HG03469 (cell line): ENCODE results near the gene GALNT2.

Experiments used
- ATAC-seq: cut with Tn5 transposase; IDR thresholded peaks from one replicate; pipeline ENCODE4 v1.9.1; 2021; ENCODE audit warnings: mild to moderate bottlenecking, moderate library complexity, moderate number of reproducible peaks; ENCODE audit not compliant: unreplicated experiment

Gene GALNT2

DNA sequence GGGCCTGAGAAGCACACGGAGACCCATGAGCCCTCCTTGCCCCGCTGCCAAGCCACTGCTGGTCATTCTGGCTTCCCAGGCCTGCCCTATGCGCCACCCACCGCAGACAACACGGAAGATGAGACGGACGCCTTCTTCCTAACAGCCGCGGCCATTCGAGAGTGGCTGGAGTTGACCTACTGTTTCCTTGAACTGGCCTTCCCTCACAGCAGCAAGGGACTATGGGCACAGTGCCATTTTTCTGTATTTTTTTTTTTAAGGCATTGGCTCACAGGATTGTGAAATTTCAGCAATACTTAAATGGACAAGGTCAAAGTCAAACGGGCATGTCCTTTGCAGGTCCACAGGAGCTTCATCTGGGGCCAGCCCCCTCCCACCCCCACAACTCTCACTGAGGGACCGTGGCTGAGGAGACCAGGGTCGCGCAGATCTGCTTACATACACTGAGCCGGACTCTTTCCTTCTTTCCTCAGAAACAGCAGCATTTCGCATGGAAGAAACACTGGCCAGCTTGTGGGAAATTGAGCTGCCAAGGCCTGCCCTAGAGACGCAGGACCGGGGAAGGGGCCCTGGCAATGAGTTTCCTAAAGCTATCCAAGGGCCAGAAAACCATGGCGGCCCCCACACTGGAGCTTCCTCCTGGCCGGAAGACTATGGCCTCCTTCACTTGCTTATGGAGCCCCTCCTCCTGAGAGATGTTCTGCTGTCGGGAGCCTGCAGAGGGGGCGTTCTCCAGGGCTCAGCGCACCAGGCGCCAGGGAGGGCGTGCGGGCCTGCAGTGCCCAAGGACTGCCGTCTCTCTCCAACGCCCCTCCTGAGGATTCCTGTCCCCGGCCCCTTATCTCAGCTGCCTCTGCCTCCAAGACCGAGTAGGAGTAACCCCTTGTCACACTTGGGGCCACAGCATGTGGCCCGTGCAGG, 260.2 kb downstream of the GALNT2 start:
- no peak for ATAC-seq

DNA sequence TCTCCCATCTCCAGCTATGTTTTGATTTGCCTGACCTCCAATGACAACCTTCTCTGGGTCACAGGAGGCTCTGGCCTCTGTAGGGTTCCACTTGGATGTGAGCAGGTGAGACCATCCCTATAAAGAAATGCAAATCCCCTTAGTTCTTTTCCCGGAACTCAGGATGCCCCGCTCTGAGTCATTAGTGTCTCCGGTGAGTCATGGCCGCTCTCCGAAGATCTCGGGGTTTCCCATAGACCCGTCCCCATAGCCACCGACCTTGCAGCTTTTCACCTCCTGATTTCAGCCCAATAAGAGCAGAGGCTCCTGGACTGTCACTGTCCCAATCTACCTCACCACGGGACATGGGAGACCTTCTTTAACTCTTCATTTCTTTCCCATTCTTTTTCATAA, 260.9 kb downstream of the GALNT2 start:
- no peak for ATAC-seq

DNA sequence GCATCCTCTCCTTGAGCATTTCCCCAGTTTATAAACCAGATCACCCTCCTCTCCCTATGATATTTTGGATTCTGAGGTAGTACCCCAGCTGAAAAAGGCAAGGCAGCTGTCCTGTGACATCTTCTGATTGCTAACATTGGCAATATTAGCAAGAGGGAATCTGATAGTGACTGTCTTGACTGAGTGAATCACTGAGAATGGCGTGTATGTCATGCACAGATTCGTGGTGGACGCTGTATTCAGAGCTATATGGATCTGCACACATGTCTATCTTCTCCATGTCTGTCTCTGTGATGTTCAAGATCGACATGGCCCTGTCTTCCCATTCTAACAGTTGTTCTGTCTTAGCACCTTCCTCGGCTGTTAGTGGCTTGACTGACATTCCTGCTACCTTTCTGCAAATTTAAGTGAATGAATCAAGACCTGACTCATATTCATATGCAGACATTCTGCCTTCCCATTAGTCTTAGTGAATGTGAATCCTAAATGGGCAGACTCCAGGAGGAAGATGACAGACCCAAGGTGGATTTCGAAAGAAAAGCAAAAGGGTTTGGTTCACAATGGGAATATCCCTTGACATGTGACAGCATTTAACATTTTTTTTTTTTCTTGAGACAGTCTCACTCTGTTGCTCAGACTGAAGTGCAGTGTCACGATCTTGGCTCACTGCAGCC, 261.4 kb downstream of the GALNT2 start:
- ATAC-seq: no peak

DNA sequence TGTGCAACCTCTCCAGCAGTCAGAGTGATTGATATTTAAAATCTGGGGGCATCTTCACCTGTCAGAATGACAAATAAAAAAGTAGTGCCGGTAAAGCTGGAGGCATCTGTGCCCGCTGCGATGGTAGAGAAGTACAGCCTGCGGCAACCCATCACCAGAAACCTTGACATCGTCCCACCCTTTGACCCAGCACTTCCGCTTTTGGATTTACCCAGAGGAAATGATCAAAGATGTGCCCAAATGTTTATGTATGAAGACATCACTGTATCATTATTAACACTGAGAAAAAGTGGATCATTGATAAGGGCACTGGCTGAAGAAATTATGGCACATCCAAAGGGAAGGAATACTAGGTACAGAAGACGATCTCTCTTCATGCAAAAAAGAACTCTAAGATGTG, 263.1 kb downstream of the GALNT2 start:
- ATAC-seq: no peak
